HG03280 (cell line): Measurements from ENCODE around the gene SLC4A1.
A peak's percentile ranks its signal among the peaks of the same experiment; 100 is the strongest.

Experiments
- ATAC-seq: cut with Tn5 transposase; IDR thresholded peaks from one replicate; pipeline ENCODE4 v1.9.1; 2021; ENCODE audit warnings: mild to moderate bottlenecking, moderate library complexity; ENCODE audit not compliant: unreplicated experiment

Gene SLC4A1

DNA sequence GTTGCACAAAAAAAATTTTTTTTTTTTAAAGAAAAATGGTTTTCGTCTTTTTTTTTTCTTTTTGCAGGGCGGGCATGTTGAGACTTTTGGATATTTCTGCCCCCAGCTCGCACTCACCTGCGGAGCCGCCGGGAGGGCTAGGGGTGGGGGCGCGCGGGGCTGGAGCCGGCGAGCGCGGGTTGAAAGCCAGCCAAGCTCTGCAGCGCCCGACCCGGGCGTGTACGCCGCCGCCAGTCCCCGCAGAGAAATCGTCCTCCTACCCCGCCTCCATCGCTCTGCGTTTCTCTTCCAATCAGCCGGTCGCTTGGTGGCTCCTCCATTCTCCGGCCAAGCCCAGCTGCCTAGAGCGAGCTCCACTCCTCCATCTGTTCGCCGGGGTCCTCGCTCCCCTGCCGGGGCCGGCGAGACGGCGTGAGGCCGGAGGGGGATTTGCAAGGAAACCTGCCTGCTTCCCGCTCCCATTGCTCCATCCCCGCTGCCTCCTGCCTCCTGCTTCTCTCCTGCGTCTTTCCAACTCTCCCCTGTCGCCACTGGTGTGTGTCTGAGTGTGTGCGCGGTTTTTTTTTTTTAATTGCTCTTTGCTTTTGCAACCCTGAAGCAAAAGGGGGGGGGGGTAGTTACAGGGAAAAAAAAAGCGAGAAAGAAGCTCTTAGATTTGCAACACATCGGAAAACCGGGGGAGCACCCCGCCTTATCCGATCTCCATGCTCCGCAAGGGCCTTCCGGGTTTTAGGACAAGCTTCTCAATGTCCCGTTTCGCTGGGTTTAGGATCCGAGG, 46.7 kb downstream of the SLC4A1 start:
- no peak for ATAC-seq

- ATAC-seq, result peak; percentile 9
Measured at GRCh38 chr17:44220213-44221083, 47.5 kb downstream of the SLC4A1 start.

GRCh38 chr17:44219616-44220212, 48.2 kb downstream of the SLC4A1 start, which contains the start of gene UBTF:
UBTF (minus strand) TSS chr17:44219675; CDS start chr17:44218229, 1,446 bp downstream.
- ATAC-seq, result peak; percentile 14

- peak; percentile 40 for ATAC-seq
Measured at GRCh38 chr17:44219108-44219615, 48.8 kb downstream of the SLC4A1 start.

- ATAC-seq, result peak; percentile 37
Measured at GRCh38 chr17:44218344-44219107, 49.4 kb downstream of the SLC4A1 start.

GRCh38 chr17:44217738-44218343, 50.1 kb downstream of the SLC4A1 start:
- ATAC-seq, result no peak

- no peak for ATAC-seq
Measured at GRCh38 chr17:44216694-44217093, 51.2 kb downstream of the SLC4A1 start.

DNA sequence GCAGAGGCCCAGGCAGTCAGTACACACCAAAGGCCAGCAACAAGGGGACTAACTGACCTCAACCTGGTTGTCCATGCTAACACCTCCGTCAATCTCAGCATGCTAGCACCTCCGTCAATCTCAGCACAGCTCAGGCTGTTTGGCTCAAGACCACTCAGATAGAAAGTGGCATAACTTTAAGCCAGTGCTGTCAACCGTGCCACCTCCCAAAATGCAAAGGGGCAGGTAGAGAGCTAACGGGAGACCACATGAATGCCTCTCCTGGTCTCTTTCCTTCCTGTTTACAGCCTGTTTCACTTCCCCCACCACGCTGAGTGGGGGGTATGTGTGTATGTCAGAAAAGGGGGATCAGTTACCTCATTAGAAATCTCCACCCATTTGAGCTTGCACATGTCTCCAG, 51.8 kb downstream of the SLC4A1 start:
- ATAC-seq, result no peak

GRCh38 chr17:44214896-44215295, 53.0 kb downstream of the SLC4A1 start:
- no peak for ATAC-seq

GRCh38 chr17:44214230-44214494, 53.8 kb downstream of the SLC4A1 start:
- no peak for ATAC-seq

DNA sequence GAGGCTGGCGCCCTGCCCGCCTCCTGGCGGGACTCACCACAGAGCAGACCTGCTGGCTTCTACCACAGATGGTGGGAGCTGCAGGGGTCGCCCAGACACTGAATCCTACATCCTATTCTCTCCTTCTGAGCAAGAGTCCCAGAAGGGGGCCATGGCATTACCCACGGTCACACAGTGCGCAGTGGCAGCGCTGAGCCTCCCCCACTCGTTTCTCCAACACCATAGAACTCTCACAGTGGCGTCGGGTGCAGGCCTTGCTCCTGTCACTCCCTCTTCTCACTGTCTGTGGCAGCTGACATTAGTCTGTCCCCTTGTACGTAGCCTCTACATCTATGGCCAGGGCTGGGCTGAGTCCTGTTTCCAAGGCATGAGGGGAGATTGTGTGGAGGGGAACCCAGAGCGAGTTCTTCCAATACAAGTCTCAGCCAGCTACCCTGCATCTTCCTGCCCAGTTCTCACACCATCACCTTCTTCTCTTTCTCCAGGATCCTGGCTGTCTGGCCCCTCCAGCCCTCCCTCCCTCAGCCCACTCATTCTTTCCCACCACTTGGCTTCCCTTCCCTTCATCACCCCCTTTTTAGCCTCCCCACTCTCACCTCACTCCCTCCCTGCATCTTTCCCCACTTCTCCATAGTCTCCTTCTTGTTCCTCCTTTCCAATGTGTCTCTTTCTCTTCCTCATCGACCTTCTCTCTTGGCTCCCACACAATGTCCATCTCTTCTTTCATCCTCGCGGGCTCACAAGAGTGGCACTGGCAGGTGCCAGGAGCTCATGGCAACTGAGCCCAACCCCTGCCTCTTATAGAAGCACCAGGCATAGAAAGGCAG, 54.3 kb downstream of the SLC4A1 start:
- no peak for ATAC-seq

DNA sequence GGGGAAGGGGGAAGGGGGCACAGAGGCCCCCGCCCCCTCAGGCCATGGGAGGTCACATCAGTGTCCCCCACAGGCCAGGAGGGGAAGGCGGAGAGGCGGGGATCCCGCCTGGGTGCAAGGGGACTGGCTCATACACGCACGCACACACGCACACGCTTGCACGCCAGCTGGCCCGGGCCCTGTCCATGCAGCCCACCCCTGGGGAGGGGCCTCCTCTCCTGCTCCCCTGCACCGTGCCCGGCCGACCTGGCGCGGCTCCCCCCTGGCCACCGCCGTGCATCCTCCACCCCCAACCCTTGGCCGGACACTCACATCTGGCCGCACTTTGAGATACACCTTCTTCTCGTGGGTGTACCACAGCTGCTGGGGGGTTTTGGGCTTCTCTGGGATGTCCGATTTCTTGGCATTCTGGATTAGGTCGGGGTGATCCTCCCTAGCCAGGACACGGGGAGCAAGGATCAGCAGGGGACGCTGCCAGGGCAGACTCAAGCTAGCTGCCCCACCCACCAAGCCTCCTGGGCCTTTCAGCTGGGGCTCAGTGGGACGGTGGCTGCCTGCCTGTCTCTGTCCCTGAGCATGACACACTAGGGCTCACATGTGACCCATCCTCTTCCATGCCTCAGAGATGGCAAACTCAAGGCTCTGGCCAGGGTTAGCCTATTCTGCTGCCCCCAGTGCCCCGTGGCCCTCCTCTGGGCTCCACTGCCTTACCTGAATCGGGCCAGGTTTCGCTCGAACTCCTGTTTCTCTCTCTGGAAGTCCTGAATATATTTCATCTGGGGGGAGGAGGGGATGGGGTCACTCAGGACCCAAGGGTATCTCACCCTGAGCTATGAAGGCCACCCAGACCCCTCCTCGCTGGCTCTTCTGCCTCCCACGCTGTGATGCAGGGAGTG, 55.2 kb downstream of the SLC4A1 start:
- ATAC-seq, result no peak

GRCh38 chr17:44211281-44212265, 56.4 kb downstream of the SLC4A1 start:
- no peak for ATAC-seq

GRCh38 chr17:44210342-44211192, 57.4 kb downstream of the SLC4A1 start:
- peak; percentile 83 for ATAC-seq

- ATAC-seq, result peak; percentile 15
Measured at GRCh38 chr17:44209786-44210341, 58.1 kb downstream of the SLC4A1 start.

DNA sequence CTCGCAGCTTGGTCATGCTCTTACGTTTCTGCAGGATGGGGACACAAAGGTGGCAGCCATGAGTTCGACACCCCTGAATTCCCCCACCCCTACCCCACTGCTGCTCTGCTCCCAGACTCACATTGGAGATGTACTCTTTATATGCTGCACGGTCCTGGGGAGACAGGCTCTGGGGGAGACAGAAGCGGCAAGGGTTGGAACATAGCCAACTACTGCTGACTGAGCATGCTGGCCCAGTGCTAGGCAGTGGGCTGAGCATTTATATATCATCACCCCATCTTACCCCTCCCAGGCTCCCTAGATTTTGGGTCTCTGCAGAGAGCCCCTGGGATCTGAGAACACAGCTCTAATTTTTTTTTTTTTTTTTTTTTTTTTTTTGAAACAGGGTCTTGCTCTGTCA, 60.2 kb downstream of the SLC4A1 start:
- no peak for ATAC-seq
